Glomerular visceral epithelial cell (primary cell): ENCODE data around the gene ANAPC7.
A peak's percentile ranks its signal among the peaks of the same experiment; 100 is the strongest.
"Not testable (repeated sequence)": the region's sequence is repeated elsewhere in the genome, so short reads cannot be mapped to it uniquely, and the experiment has no call there.

Experiments
- DNase-seq: peaks from one replicate; pipeline ENCODE4 v3.0.0-alpha.2; 2016; ENCODE audit errors: extremely low spot score

Gene ANAPC7

GRCh38 chr12:110373962-110374611, 29.4 kb downstream of the ANAPC7 start:
- no peak for DNase-seq

DNA sequence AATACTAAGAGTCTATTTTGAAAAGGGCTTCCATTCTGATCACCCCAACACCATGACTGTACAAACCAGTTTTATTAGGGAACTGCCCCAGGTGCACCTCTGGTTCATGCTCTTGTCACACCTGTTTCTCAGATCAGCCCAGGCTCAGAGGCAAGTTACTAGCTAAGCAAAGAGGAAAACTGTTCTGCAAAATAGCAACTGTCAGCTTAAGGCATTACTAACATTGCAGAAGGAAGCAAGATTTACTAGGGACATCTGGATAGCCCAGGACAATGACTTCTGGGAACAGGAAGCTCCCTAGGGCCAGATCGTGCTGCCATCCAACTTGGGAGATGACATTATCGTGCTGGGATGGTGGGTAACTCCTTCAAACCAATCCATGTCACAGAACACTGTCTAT, 30.1 kb downstream of the ANAPC7 start:
- DNase-seq = no peak

- DNase-seq = no peak
Observed at GRCh38 chr12:110373025-110373424, 30.5 kb downstream of the ANAPC7 start.

DNA sequence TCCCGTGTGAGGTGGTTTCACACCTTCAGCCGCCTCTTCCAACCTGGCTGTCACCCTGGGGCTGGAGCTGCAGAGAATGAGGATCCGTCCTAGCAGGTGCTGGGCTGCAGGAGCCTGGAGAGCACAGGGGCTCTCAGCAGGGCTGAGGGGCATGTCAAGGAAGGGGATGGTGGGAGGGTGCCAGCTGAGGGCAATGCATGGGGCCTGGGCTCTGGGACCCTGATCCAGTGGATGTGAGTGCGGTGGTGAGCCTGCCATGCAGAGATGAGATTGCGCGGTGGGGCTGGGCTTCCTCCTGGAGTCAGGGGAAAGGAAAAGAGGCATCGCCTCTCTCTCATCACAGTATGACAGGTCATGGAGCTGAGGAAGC, 31.5 kb downstream of the ANAPC7 start:
- DNase-seq = no peak

- no peak for DNase-seq
Observed at GRCh38 chr12:110371408-110372055, 32.0 kb downstream of the ANAPC7 start.

DNA sequence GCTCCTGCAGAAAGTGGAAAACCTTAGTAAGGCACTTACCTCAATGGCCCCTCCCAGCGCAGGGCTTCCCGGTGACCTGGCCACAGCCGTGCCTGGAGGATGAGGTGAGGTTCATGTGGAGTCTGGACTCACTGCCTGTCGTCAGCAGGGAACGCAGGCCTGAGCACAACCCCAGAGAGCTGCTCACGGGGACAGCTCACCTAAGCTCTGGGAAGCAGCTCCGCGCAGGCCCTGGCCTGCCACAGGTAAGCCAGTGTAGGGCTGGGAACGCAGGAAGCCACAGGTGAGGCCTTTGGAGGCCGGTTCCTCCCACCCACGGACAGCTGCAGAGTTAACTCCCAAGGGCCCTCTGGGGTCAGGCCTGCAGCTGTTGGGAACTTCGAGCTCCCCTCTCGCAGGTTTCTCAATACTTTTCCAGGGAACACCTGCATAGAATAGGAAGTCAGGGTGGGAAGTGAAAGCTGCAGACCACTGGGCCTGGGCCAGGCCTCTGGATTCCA, 32.7 kb downstream of the ANAPC7 start:
- DNase-seq = no peak

GRCh38 chr12:110369992-110370391, 33.5 kb downstream of the ANAPC7 start:
- DNase-seq = no peak

DNA sequence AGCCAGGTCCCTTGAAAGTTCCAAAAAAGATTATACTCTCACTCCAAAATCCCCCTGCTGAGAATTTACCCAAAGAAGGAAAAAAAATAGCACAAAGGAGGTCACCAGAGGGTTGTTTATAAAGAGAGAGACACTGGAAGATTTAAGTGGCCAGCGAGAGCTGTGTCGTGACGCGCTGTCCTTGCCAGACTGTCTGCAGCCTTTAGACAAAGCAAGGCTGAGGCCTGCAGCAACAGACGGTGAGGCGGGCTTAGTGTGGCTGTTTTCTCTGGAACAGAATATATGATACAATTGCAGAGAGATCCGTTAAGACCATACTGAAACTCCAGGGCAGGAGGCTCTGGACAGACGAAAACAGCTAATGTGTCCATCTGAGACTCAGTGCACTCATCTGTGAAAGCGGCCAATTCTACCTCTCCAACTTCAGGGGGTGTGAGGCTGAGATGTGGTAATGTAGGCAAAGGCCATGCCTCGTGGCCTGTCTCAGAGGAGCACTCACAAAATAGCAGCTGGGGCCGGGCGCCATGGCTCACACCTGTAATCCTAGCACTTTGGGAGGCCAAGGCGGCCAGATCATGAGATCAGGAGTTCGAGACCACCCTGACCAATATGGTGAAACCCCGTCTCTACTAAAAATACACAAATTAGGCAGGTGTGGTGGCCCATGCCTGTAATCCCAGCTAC, 36.2 kb downstream of the ANAPC7 start:
- no peak for DNase-seq

DNA sequence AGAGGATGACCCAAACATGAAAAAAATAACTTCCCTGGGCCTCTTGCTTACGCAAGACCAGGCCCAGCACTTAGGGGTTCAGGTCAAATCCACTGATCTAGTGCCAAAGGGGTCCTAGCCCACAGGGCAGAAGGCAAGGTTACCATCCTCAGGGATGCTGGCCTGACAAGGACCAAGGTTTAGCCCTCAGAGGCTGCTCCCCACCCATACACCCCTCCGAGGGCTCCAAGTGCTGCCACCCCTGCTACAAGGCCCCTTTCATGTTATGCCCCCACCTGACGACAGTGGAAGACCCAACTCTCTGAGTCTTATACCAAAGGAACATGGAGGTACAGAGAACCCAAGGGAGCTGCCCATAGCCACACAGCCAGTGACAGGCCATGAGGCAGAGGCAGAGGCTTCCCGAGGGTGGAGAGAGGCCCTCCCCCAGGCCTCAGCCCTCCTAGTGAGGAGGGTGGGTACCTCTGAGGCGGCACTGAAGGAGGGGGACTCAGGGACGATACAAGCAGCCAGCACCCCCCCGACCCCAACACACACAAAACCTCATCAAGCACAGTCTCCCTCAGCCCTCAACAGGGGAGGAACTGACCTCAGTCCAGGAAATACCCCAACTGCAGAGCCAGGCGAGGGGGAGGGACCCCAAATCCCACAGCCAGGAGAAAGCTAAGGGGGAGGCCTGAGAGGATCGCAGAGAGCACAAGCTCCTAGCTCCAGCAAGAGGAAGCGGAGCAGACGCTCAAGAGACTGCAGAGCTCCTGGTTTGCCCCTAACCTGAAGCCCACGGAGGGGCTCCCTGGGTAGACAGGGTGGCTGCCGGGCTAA, 37.0 kb downstream of the ANAPC7 start:
- DNase-seq = no peak

DNA sequence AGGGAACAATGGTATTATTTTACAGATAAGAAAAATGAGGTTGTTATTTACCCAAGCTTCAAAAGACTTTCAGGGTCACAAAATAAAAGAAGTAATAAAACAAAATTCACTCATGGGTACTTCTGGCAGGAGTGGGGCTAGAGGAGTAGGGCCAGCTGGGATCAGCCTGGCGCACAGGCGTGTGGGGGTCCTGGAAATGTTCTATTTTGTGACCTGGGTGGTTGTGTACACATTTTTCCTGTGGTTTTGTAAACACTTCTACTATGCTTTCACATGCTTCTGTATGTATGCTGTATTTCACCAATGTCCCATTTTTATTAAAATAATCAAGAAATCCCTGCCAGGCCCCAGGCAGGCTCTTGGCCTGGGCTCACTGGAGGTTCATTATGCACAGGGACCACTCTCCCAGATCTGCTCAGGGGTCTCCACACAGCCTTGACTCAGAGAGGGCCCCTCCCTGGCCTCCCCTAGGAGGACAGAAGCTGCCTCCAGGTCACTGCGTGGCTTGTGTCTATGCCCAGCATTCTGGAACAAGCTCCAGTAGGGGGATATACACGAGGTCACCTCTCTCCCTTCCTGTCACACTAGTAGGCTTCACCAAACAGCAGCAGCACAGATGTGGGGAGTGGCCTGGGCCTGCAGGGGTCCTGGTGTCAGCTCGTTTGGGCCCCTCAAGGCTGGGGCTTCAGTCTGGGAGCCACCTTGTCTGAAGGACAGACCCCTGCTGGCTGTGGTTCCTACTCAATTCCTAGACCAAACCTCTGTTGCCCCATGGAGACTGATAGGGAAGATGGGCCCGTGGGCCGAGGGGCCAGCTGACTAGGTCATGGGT, 37.8 kb downstream of the ANAPC7 start:
- DNase-seq = no peak

DNA sequence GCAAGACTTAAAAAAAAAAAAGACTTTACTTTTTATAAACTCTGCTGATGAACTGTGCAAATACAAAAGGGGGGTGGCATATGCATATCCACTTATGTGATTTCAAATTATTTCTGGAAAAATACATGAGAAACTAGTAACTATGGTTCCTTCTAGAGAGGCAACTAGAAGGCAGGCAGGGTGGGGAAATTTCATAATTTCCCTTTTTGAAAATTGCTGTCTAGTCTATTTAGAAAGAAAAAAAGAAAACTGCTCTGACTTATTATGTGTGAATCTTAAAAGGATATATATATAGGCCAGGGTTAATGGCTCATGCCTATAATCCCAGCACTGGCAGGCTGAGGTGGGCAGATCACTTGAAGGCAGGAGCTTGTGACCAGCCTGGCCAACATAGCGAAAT, 42.3 kb downstream of the ANAPC7 start:
- no peak for DNase-seq

DNA sequence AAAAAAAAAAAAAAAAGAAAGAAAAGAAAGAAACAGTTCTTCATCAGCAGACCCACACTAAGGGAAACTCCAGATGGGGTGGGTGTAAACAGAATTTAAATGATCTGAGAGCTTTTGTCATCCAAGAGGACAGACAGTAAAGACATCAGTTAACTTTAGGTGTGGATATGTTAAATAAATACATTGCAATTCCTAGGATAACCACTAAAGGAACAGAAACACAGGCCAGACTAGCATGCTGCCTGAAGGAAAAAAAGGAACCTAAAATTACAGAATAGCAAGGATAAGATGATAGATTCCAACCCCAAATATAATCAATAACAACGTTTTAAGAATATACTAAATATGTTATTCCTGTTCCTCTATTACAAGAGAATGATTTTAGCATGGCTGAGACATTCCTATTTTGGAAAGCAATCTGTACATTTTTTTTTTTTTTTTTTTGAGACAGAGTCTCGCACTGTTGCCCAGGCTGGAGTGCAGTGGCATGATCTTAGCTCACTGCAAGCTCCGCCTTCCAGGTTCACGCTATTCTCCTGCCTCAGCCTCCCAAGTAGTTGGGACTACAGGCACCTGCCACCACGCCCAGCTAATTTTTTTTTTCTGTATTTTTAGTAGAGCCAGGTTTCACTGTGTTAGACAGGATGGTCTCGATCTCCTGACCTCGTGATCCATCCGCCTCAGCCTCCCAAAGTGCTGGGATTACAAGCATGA, 45.0 kb downstream of the ANAPC7 start:
- DNase-seq = not testable (repeated sequence)

DNA sequence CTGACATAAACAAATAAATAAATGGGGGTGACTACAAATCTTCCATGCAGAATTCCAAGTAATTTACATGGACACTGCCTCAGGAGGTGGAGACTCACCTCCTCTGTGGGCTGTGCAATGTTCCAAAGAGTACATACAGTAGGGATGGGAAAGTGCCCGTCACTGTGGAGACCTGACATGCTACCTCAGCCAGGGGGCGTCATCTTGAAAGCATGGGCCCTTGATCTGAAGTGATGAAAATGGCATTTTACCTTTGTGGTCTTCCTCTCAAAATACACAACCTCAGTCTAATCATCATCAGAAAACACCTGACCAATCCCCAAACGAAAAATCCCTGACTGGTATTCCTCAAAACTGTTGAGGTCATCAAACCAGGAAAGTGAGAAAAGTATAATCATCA, 48.4 kb downstream of the ANAPC7 start:
- DNase-seq = peak; percentile 19

DNA sequence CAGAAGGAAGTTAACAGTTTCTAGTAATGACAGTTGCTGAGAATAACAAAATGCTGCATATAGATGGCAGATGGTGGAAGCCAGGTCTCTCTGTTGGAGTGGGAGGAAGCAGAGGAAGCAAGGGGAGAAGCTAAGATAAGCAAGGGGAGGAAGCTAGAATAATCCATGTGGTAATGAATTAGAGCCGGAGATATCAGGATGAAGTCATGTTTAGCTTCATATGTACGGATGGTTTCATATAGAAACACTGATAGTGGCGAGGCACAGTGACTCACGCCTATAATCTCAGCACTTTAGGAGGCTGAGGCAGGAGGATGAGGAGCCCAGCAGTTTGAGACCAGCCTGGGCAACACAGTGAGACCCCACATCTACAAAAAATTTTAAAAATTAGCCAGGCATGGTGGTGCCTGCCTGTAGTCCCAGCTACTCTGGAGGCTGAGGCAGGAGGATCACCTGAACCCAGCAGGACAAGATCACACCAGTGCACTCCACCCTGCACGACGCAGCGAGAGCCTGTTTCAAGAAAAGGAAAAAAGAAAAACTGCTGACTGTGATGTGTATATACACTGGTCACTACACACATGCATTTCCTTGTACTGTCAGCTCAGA, 49.2 kb downstream of the ANAPC7 start:
- DNase-seq = no peak

DNA sequence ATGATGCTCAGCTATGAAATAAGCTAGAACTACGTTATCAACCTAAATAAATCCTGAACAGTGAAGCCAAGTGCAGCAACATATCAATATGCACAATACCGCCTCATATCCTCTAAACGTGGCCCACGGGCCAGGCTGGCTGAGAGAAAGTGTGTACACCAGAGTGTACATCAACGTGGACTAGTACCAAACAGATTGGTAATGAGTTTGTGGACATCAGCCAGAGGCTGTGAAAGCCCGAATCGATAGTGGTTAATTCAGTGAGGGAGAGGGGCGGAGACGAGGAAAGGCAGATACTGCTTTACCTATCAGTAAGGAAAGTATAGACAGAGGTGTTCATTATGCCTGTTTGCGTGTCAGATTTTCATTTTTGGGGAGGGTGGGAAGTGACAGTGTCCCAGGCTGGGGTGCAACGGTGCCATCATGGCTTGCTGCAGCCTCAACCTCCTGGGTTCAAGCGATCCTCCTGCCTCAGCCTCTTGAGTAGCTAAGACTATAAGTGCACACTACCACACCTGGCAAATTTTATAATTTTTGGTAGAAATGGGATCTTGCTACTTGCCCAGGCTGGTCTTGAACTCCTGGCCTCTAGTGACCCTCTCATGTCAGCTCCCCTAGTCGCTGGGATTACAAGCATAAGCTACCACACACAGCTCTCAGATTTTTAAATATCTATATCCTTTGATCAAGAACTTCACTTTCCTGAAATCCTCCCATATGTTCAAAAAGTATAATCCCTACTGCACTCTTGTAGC, 50.1 kb downstream of the ANAPC7 start:
- DNase-seq = no peak

DNA sequence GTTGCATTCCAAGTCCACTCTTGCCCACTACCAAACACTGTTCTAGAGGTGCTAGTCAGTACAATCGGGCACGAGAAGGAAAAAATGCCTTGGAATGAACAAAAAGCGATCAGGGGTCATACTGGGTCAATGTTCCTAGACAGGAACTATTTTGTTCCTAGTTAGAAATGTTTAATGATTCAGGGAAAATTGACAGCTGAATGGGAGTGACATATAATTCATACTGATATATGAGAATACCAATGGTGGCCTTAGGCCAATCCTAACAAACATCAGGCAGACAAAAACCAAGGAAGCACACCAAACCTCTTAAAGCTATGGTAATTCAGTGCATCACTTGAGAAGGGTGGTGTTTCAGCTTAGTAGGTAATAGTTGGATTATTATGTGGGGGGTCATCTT, 51.1 kb downstream of the ANAPC7 start:
- no peak for DNase-seq

DNA sequence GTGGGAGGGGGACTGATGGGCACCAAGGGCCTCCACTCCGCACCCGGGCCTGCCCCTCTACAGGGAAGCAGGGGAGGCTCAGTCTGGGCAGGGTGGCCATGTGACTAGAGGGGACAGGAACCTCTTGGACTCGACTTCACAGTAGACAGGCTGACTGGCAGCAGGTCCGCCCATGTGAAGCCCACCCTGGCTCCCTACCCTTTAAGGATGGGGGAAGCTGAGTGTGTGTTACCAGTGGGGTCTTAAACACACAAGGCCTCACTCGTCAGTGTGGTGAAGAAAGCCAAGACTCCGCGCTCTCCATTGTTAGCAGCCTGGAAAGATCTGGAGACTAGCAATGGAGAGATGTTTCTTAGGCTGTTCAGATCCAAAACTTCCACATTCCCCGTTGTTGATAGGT, 52.4 kb downstream of the ANAPC7 start:
- no peak for DNase-seq

- no peak for DNase-seq
Observed at GRCh38 chr12:110349514-110350151, 53.9 kb downstream of the ANAPC7 start.

DNA sequence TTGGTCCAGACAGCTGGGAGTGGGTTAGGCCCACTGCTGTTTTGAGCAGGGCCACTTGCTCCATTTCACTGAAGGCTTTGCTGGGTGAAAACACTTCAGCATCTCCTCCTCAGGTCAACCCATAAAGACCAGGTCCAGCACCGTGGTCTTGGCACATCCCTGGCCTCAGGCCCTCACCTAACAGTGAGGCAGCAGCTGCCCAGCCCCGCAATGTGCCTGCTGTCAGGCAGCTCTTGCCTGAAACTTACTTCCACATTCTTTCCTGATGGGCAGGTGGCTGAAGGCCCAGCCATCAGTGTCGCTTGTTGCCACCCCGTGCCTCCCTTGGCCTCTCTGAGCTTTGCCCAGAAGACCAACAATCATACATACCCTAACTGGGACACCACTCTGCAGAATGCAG, 54.4 kb downstream of the ANAPC7 start:
- DNase-seq = no peak
